Subcutaneous adipose tissue (tissue), 4 donors: ENCODE data around the gene LRMDA. TPM values are rescaled to one million over a fixed set of nuclear protein-coding genes. Genes with fewer than 3 reads are reported as not detected.

Source experiments
- total RNA-seq, 4 donors: library from RNA; depleted of rRNA; stranded (reverse); fragments of >200 nt; gene quantifications; one replicate each; pipeline ENCODE4 v1.1.0, GENCODE V29; 2016
- TF ChIP-seq, protein P1 (sequence below): fragments of 450-650 bp; IDR thresholded peaks from one replicate; pipeline ENCODE4 v1.5.1; 2016; ENCODE audit warnings: low read depth, mild to moderate bottlenecking, control low read depth, antibody characterized with exemption, moderate library complexity

LRMDA gene
- total RNA-seq, 4 donors from 2014 or later = 17.4 to 92.1 (median 22.8) TPM

DNA sequence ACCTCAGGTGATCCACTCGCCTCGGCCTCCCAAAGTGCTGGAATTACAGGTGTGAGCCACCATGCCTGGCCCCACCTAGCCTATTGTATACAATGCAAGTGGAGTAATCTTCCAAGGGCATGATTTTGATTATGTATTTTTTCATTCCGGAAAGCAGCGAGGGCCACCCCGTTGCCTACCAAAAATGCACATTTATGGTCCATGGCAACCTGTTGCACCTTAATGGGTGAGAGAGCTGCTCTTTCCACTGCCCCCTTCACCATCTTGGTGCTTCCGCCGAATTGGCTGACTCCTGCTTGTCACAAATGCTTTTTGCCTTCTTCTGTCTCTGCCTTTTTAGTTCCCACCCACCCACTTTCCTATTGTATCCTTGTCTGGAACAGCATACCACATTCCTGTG, 699.5 kb downstream of the LRMDA start:
- TF ChIP-seq, protein P1, sequence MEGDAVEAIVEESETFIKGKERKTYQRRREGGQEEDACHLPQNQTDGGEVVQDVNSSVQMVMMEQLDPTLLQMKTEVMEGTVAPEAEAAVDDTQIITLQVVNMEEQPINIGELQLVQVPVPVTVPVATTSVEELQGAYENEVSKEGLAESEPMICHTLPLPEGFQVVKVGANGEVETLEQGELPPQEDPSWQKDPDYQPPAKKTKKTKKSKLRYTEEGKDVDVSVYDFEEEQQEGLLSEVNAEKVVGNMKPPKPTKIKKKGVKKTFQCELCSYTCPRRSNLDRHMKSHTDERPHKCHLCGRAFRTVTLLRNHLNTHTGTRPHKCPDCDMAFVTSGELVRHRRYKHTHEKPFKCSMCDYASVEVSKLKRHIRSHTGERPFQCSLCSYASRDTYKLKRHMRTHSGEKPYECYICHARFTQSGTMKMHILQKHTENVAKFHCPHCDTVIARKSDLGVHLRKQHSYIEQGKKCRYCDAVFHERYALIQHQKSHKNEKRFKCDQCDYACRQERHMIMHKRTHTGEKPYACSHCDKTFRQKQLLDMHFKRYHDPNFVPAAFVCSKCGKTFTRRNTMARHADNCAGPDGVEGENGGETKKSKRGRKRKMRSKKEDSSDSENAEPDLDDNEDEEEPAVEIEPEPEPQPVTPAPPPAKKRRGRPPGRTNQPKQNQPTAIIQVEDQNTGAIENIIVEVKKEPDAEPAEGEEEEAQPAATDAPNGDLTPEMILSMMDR = no peak

GRCh38 chr10:76133597-76134255, 702.3 kb downstream of the LRMDA start:
- TF ChIP-seq, protein P1 = no peak

GRCh38 chr10:76136961-76137360, 705.5 kb downstream of the LRMDA start:
- TF ChIP-seq, protein P1 = no peak

GRCh38 chr10:76138286-76138685, 706.9 kb downstream of the LRMDA start:
- TF ChIP-seq, protein P1 = no peak

- TF ChIP-seq, protein P1 = no peak
These were observed 707.5 kb downstream of the LRMDA start for GRCh38 chr10:76138906-76139305.

- TF ChIP-seq, protein P1 = no peak
These were observed 708.0 kb downstream of the LRMDA start for GRCh38 chr10:76139431-76139830.

DNA sequence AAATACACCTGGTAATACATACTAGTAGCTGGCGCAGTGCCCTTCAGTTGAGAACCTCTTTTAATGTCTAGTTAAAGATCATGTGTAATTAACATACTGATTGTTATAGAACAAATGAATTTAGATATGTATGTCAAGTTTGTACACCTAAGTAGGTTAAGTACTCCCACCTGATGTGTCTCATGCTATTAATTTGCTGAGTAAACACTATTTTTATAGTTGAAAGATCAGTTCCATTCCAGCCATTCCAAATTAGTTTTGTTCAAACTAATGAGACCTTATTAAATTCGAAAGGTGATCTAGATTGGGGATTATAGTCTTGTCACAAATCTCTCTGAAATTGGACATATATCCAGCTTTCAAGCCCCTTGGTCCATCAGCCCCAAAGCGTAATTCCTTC, 710.0 kb downstream of the LRMDA start:
- TF ChIP-seq, protein P1 = no peak
